G401 (cell line): ENCODE measurements around the gene CSF3R. TPM values are rescaled to one million over a fixed set of nuclear protein-coding genes. Genes with fewer than 3 reads are reported as not detected.
A peak's percentile ranks its signal among the peaks of the same experiment; 100 is the strongest.

Experiments
- DNase-seq: peaks from one replicate; pipeline ENCODE4 v3.0.0-alpha.2; 2015; ENCODE audit warnings: low spot score
- in situ Hi-C: cut with HindIII; loops from 2 replicates; pipeline ENCODE4 v1.10.0; 2016; ENCODE audit warnings: low sequenced_read_pairs, mixed read lengths
- total RNA-seq: library from RNA; depleted of rRNA; stranded (reverse); fragments of >200 nt; shearing (Covaris generic); gene quantifications from 2 replicates; pipeline ENCODE4 v1.2.3, GENCODE V29; 2014; rRNA removed

Gene CSF3R
- not detected in 2 replicates for total RNA-seq

DNA sequence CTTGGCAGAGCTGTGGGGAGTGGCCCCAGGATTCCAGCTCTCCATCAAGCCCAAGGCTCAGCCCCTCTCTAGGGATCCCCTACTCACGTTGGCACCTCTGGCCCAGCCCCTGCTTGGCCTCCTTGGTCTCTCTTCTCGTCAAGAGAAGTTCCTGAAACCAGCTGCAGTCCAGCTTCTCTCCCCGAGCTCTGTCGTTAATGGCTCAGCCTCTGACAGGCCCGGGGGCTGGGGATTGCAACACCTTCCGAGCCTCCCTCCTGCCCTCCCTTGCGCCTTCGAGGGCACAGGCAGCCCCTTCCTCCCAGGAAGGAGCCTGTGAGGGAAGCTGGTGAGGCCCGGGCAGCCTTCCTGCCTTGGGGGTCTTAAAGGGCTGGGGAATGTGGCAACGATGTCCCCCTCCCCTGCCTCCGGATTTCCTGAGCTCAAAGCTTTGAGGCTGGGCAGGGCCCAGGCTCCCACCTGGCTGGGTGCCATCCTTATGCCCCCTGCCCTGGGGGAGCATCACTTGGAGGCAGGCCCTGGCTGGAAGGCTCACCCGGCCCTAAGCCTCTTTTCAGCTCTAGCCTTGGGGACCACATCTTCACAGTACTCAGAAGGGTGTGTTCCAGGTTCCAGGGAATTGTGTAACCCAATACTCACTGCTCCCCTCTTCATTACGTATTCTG, at the start of gene CSF3R:
Gene CSF3R (minus strand): TSS at position 190 of the 665 bp plus-strand sequence. CDS start 3,417 bp downstream, outside the sequence.
- DNase-seq, result no peak
- in situ Hi-C loops, result no loop called here

DNA sequence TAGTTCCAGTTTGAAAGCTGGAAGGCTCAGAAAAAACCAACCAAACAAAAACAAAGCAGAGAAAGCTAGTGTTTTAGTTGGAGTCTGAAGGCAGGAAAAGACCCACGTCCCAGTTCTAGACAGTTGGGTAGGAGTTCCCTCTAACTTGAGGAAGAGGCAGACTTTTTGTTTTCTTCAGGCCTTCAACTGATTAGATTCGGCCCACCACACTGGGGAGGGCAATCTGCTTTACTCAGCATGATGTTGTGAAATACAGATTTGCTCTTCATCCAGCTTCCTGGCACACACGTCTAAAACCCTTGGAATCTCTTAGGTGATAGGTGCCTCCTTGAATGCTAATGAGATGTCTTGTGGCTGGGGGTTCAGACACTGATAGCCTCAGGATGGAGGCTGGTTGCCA, 49.1 kb upstream of the CSF3R start:
- in situ Hi-C loops, result no loop called here
- no peak for DNase-seq

DNA sequence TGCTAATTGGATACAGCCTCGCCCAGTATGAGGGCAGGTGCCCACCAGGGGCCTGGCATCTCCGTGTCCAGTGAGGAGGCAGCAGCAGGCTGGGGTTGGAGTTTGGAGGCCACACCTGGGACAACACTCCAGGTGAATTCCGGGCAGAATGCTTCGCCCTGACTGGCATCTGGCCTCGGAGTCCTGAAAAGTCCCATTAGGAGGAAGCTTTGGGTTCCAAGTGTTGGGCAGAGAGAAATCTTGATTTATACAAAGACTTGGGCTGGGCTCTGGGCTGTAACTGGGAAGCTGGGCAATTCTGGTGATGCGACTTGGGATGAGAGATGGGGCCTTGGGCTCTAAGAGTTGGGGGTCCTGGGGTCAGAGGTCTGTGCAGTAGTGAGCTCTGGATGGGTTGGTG, 48.1 kb upstream of the CSF3R start:
- in situ Hi-C loops, result no loop called here
- DNase-seq, result no peak

DNA sequence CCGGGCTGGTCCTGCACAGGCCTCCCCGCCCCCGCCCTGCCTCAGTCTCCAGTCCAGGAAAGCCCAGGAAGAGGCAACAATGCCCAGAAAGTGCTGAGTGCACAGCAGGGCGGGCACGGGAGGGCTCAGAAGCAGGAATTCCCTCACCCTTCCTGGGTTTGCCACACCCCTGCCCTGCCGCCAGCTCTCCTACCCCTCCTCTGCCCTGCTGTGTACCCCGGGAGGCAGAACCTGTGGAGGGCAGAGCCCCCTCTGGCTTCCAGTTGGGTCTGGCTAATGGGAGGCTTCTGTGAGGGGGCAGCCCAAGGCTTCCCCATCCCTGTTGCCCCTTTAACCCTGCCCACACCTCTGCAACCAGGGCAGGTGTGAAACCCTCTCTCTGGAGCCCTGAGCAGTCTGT, 47.5 kb upstream of the CSF3R start:
- in situ Hi-C loops, result no loop called here
- DNase-seq, result no peak

DNA sequence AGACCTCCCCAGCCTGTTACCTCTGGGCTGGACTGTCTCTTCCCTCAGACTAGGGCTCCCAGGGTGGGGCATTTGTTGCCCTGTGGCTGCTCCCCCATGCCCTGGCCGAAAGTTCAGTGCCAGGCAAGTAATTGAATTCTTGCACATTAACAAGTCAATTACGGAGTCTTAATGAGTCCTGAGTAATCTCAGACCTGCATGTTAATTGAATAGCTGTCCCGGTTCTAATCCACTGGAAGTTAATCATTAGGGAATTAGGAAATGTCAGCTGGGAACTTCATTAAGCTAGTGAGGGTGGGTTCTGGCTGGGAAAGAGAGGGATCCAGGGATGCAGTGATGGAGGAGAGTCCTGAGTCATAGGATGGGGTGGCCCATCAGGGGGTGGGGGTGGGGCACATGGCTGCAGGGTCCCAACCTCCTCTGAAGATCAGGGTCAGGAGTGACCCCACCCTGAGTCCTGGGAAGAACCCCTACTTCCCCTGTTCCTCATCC, 47.1 kb upstream of the CSF3R start:
- DNase-seq, result no peak
- in situ Hi-C loops, result no loop called here

DNA sequence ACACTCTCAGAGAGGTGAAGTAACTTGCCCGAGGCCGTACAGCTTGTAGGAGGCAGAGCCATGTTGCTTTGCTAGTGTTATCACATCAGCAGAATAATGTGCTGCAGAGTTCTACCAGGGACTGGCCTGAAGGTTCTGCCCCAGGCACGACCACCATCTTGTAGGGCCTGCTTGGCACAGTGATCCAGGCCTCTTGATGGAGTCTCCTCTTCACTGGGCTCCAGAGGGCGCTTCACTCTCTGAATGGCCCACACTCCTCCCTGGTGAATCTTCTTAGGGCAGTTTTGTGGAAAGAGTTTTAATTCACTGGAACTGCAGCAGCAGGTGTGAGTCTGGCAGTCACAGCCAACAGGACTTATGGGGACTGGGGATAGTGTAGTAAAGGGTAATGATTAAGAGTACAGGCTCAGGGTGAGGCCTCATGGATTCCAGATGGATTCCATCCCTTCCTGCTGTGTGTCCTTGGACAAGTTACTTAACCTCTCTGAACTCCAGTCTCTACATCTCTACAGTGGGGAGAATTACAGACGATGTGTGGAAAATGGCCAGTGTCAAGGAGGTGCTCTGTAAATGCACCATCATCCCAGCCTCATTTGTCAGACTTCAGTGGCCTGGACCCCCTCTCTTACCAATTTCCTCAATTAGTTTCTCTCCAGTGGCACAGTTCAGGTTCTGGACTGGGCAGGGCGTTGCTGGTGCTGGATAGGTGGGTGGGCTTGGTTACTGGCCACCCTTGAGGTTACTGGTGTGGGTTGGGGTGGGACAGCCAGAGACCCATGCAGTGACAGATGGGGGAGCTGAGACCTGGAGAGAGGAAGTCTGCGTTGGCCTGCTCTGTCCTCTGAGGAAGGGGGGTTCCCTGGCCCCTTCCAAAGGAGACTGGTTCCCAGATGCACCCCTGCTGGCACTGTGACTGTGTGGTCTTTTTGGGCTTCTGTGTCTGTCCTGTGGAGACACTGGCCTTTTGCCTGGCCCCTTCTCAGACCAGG, 45.9 kb upstream of the CSF3R start:
- no peak for DNase-seq
- in situ Hi-C loops, result no loop called here

DNA sequence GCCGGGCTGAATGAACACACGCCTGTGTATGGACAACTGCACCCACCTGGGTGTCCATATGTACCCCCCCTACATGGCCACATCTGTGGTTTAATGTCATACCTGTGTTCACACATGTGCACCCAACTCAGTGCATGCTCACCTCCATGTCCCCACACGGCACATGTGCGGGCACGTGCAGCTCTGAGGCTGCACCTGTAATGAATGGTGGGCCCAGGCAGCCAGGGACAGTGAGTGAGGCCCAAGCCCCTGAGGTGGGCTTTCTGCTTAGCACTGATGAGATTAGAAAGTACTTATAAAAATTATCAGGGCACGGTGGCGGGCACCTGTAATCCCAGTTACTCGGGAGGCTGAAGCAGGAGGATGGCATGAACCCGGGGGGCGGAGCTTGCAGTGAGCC, 42.5 kb upstream of the CSF3R start:
- no peak for DNase-seq
- in situ Hi-C loops, result no loop called here

DNA sequence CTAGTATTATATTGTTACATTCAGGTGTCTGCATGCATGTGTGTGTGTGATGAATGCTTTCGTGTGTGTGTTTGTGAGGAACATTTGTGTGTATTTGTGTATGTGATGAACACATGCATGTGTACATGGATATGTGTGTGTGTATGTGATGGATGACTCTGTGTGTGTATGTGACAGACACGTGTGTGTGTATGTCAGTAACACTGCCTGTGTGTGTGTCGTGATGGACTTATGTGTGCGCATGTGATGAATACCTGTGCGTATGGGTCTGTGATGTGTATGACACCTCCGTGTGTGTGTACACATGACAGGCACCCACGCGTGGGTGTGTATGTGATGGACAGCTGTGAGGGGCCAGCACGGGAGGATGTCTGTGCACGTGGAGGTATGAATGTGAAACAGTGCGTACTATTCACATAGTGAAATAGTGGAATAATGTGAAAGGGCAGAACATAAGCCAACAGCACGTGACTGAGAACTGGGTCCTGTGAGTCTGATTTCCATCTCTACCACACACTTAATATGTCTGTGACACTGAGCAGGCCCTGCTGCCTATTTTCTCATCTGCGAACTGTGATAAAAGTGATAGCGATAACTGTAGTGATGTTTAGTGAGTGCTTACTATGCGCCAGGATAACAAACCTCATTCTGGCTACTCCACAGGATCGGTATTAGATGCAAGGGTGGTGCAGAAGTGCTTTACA, 41.8 kb upstream of the CSF3R start:
- DNase-seq, result no peak
- in situ Hi-C loops, result no loop called here

DNA sequence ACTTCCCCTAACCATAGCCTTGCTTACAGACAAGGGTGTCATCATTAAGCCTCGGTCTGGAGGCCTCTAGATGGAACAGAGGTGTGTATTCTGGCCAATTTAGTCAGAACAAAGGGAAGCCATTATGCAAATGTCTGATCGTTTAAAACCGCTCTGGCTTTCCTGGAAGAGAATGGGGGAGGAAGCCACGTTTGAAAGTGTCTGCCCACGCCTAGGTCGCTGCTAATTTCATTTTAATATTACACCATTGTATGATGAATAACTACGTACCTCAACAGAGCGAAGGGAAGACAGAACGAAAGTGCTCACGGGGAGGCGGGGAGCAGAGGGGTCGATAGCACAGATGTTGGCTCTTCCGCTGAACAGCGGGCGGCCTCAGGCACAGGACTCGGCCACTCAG, 41.1 kb upstream of the CSF3R start:
- in situ Hi-C loops, result no loop called here
- no peak for DNase-seq

DNA sequence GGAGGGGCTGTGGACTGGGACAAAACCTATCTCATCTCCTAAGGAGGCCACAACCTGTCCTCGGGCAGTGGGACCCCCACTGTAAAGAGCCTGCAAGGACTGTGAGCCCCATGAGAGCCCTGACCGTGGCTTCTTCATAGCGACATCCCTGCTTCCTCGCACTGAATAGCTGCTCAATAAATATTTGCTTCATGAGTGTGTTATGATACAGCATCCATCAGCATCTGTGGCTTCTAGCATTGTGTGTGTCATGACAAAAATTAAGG, 40.5 kb upstream of the CSF3R start:
- in situ Hi-C loops, result no loop called here
- no peak for DNase-seq

DNA sequence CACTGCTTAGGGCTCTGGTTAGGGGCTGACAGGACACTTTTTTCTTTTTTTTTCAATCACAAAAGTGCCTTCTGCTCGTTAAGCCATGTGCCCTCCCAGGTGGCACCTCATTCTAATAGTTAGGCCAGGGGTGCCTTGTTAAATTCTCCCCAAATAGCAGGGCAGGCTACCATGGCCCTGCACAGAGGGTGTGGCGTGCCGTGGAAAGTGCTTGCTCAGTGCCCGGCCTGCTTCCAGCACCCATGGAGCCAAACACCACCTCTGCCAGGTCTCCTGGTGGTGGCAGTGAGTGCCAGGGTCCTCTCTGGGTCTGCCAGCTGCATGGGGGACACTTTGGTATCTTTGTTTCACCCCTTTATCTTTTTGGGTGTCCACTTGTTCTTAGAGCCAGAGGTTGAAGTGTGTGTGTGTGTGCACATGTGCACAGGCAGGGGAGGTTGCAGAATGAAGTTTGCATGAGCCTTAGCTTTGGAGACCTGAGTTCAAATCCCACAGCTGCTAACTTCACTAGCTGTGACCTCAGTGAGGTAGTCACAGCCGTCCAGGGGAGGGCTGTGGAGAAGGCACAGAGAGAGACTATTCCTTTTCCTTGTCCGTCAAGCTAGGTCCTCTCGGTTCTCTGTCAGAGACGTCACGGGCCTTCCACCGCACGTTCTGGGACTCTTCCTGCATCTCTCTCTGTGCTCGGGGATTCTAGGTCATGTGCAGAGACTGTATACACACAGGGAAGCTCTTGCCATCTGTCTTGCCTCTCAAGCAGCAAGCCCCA, 39.9 kb upstream of the CSF3R start:
- no peak for DNase-seq
- in situ Hi-C loops, result no loop called here

DNA sequence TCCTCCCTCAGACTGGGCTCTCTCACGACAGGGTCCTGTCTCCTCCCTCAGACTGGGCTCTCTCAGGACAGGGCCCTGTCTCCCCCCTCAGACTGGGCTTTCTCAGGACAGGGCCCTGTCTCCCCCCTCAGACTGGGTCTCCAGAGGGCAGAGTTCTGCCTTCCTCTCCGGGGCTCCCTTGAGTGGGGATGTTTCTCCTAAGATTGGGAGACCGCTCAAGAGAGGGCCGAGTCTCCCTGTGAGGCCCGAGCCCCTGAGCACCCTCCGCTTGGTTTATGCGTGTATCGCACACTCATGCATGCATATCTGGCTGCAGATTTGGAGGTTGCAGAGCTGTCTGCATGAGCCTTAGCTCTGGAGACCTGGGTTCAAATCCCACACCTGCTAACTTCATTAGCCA, 39.3 kb upstream of the CSF3R start:
- DNase-seq, result no peak
- in situ Hi-C loops, result no loop called here

DNA sequence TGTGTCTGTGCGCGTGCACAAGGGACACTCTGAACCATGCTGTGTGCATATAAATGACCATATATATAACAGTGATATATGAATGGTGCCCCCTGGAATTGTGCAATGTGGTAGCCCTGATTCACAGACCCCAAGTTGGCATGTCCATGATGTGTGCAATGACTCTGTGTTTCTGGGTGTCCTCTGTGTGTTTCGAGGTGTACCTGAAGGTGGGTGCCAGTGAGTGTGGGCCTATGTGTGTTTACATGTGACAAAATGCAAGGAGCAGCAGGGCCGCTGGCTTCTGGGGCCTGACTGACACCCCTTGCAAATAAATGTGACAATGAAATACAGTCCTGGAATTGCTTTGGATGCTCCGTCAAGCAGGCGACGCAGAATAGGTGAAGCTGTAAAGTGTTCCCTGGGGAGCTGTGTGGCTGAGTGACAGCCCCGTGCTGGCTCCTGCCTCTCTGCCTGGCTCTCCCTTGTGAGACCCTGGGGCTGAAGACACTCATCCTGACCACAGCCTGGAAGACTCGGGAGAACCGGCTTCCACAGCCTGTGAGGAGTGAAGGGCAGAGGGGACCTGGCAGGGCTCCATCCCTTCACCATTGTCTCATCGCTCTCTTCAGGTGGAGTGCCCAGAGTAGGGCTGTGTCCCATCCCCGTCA, 38.2 kb upstream of the CSF3R start:
- in situ Hi-C loops, result no loop called here
- no peak for DNase-seq

DNA sequence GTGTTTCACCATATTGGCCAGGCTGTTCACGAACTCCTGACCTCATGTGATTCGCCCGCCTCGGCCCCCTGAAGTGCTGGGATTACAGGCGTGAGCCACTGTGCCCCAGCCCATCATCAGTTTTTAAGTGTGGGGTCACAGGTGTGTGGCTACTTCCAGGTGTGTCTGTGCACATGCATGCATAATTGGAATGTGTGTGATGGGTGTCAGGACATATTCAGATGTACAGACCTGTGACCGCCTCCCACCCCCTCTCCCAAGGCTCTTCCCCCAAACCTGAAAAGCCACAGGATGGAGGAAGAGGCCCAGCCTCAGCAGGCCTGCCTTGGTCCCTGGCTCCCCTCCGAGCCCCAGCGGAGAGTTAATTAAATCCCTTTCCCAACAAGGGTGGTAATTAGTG, 37.3 kb upstream of the CSF3R start:
- DNase-seq, result no peak
- in situ Hi-C loops, result no loop called here

DNA sequence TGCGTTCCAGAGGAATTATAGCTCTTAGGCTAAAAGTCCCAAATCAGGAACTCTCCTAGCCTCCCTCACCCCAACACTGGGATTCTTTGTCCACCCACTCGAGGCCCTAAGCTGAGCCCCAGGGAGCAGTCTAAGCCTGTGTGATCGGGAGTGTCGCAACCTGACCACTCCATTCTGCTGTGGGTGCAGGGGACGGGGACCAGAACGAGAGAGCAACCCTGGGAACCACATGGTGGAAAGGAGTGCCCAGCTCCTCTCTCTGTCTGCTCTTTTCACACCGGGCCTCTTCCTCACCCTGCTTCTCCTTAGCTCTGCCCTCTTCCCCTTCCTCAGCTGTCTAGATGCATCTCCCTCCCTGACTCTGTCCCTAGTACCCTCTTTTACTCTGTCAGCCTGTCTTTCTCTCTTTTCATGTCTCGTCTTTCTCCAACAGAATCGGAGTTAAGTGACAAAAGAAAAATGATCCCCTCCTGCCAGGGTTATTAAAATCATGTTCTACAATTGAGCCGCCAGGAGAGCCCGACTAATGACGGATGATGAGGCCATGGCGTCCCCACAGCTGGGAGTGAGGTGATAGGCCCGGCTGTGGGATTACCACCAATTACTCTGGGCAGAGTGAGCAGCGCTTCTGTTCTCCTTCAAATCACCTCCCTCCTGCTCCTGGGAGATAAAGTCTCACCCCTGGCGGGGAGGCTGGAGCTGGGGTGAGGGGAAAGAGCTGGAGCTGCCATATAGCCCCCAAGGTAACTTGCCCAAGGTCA, 34.5 kb upstream of the CSF3R start:
- in situ Hi-C loops, result no loop called here
- DNase-seq, result no peak

DNA sequence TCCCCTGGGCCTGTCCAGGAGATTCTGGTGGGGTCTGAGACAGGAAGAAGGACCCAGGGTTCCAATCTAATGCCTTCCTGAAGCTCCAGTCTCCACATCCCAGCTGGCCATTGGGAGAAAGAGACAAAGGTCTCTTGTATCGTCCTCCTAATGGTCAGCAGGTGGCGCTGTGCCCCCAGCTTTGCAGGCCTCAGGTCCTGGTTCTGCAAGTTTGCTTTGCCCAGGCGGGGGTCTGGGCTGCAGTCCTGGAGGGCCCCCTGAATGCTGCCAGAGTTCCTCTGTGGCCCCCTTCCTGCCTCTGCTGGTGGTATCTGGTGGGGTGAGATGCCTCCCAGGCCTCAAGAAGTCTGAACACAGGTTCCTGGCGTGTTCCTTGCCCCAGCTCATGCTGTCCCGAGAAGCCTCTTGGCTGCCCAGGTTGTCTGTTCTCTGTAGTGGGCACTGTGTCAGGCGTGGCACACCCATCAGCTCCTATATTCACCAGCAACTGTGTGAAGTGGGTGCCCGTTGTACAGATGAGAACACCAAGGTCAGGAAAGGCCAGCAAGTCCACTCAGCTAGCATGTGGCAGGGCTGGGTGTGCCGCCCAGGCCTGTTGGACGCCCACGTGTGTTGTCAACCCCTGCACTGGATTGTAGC, 33.8 kb upstream of the CSF3R start:
- in situ Hi-C loops, result no loop called here
- peak; percentile 44 for DNase-seq

DNA sequence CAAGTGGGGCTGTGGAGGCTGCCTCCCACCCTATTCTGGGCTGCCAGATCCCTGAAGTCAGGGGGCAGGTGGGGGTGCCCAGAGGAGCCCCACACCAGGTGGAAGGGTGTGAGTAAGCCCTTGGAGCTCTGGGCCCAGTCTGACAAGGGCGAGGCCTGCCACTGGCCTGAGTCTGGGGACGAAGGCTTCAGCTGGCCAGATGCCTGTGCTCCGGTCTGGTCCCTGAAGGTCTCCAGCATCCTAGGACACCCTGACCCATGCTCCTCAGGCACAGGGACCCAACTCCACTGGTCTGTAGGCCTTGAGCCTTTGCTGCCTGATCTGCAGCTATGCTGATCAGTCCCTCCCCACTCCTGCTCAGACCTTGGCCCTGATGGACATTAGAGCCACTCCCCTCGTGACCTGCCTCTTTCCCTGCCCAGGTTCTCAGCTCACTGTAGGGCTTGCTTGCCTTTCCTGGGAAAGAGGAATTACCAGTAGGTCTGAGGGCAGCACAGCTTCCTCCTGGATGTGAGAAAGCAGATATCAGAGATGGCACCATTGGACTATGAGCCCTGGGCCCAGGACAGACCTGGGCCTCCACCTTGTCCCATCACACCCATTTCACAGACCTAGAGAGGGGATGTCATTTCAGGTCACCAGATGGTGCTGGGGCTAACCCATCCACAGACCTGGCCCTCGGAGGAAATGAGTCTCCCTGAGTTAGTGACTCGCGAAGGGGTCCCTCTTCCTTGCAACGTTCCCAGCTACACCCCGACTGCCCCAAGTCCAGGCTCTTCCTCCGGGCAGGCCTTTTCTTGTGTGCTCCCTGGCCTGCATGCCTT, 32.8 kb upstream of the CSF3R start:
- DNase-seq, result no peak
- in situ Hi-C loops, result no loop called here
